ENCODE data around the gene EEF1AKMT2. TPM values are rescaled to one million over a fixed set of nuclear protein-coding genes. Genes with fewer than 3 reads are reported as not detected.

Gene EEF1AKMT2
- total RNA-seq, 1 donor from 2014 or later: 19.1 TPM

DNA sequence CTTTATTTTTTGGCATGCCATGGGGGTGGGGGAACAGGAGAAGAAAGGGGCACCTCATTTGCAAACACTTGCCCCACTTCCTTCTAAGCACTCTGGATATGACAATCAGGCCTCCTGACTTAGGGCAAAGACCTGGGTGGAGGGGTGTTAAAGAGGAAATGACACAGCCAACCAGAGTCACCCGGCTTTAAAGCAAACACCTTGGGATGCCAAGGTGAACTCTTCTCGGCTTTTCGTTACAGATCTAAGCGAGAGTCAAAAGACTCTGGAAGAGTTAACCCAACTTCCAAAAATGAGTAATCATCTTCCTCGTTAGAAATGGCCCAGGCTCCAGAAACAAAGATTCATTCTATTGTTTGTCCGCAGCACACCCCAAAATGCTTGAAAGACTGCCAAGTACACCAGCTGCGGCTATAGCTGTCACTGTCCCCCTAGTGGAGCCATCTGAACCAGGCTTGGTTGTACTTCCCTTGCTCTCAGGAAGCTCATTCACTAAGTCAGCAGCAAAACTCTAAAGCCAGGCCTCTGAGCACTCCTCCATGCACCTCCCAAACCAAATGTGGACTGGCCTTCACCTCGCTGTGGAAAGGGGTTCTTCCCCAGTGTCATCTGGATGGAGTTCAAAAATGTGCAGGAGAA is 72.4 kb downstream of the EEF1AKMT2 start:
- peaks cover 24% of the 10 kb centered on the region for H3K4me1 Mint-ChIP-seq (ENCODE audit: low read depth, unreplicated experiment)
- H3K9me3 Mint-ChIP-seq (ENCODE audit: unreplicated experiment): no peaks in the 10 kb centered on the region
- Histone ChIP-seq H3K9ac (ENCODE audit: low read length) (no peak overlapping the region), H3K4me3 (ENCODE audit: insufficient read depth, low read depth, low read length) (no peak overlapping the region), H3K36me3 (ENCODE audit: insufficient read depth, low read length) (no peaks in the 10 kb centered on the region), H3K79me2 (ENCODE audit: insufficient read depth, low read length) (peaks cover 10% of the 10 kb centered on the region), H3K4me1 (ENCODE audit: insufficient read depth, low read length) (peaks cover 22% of the 10 kb centered on the region), H2AFZ (ENCODE audit: low read depth, low read length) (no peak overlapping the region), H3K4me2 (ENCODE audit: low read length) (peak overlapping the region; percentile 20), H3K9me3 (ENCODE audit: insufficient read depth, low read depth, low read length) (no peaks in the 10 kb centered on the region), H3K27me3 (ENCODE audit: insufficient read depth, low read length) (no peaks in the 10 kb centered on the region), H4K20me1 (ENCODE audit: insufficient read depth, low read length) (peaks cover 72% of the 10 kb centered on the region), H3K27ac (ENCODE audit: low read depth, low read length) (no peak overlapping the region)
- H3K27ac Mint-ChIP-seq (ENCODE audit: unreplicated experiment): no peak overlapping the region
- no peak for TF ChIP-seq EZH2 (IDR thresholded peaks at IDR 0.05; ENCODE audit: insufficient read depth, low read length)
- TF ChIP-seq, protein P1, sequence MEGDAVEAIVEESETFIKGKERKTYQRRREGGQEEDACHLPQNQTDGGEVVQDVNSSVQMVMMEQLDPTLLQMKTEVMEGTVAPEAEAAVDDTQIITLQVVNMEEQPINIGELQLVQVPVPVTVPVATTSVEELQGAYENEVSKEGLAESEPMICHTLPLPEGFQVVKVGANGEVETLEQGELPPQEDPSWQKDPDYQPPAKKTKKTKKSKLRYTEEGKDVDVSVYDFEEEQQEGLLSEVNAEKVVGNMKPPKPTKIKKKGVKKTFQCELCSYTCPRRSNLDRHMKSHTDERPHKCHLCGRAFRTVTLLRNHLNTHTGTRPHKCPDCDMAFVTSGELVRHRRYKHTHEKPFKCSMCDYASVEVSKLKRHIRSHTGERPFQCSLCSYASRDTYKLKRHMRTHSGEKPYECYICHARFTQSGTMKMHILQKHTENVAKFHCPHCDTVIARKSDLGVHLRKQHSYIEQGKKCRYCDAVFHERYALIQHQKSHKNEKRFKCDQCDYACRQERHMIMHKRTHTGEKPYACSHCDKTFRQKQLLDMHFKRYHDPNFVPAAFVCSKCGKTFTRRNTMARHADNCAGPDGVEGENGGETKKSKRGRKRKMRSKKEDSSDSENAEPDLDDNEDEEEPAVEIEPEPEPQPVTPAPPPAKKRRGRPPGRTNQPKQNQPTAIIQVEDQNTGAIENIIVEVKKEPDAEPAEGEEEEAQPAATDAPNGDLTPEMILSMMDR (IDR thresholded peaks at IDR 0.05; ENCODE audit: insufficient read depth, low read depth, low read length): peak; percentile 46
- FAIRE-seq (no peak), DNase-seq (ENCODE audit: low read depth) (peak; percentile 69)
- no peaks in the 10 kb centered on the region for H3K27me3 Mint-ChIP-seq (ENCODE audit: low read depth, unreplicated experiment)
- H3K36me3 Mint-ChIP-seq (ENCODE audit: low read depth, unreplicated experiment): peaks cover 22% of the 10 kb centered on the region
- H3K4me3 Mint-ChIP-seq (ENCODE audit: unreplicated experiment): no peak overlapping the region

DNA sequence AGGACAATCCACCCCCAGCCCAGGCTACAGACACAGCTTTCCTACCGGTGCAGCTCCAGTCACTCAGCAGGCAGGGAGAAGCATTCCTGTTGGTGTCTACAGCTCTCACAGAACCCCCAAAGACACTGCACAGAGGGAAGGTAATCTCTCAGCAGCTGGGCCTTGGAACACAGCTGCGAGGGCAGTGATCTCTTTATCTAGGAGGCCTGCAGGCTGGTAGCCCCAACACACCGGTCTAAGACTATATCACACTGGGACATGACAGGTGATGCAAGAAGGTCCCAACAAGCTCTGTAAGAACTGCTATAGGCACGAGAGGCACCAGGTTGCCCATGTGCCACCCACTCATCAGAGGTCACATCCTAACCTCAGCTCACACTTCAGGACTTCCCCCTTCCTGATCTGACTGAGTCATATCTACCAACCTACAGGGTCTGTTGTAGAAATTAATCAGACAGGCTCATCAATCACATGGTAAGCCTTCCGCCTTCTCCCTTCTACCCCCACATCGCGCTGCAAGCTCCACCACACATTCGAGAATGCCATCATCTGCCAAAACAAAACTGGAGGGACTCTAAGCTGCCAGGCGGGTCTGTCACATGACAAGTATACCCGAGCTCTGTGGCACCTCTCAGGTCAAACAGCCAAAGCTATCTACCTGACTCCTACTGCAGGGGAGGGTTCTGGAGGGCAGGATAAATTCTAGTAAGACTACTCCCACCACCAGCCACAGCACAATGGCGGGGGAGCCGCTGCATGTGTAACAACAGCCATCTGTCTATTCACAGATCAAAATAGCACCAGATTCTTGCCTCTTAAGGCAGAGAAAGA is 73.6 kb downstream of the EEF1AKMT2 start:
- no peak overlapping the region for H3K27ac Mint-ChIP-seq (ENCODE audit: unreplicated experiment)
- peaks cover 9% of the 10 kb centered on the region for H3K79me2 ChIP-seq (ENCODE audit: insufficient read depth, low read length)

More for the DNA sequence above, 73.6 kb downstream of the EEF1AKMT2 start:
- Histone ChIP-seq H4K20me1 (ENCODE audit: insufficient read depth, low read length) (peaks cover 68% of the 10 kb centered on the region), H3K4me2 (ENCODE audit: low read length) (peak overlapping the region; percentile 35), H3K27ac (ENCODE audit: low read depth, low read length) (no peak overlapping the region), H2AFZ (ENCODE audit: low read depth, low read length) (no peak overlapping the region), H3K4me3 (ENCODE audit: insufficient read depth, low read depth, low read length) (no peak overlapping the region), H3K36me3 (ENCODE audit: insufficient read depth, low read length) (no peaks in the 10 kb centered on the region), H3K9ac (ENCODE audit: low read length) (no peak overlapping the region), H3K9me3 (ENCODE audit: insufficient read depth, low read depth, low read length) (no peaks in the 10 kb centered on the region), H3K4me1 (ENCODE audit: insufficient read depth, low read length) (peaks cover 18% of the 10 kb centered on the region), H3K27me3 (ENCODE audit: insufficient read depth, low read length) (no peaks in the 10 kb centered on the region)
- FAIRE-seq (no peak), DNase-seq (ENCODE audit: low read depth) (no peak)
- Mint-ChIP-seq H3K9me3 (ENCODE audit: unreplicated experiment) (no peaks in the 10 kb centered on the region), H3K27me3 (ENCODE audit: low read depth, unreplicated experiment) (no peaks in the 10 kb centered on the region), H3K4me1 (ENCODE audit: low read depth, unreplicated experiment) (peaks cover 14% of the 10 kb centered on the region), H3K4me3 (ENCODE audit: unreplicated experiment) (peak overlapping the region; percentile 2), H3K36me3 (ENCODE audit: low read depth, unreplicated experiment) (peaks cover 22% of the 10 kb centered on the region)
- no peak for TF ChIP-seq EZH2 (IDR thresholded peaks at IDR 0.05; ENCODE audit: insufficient read depth, low read length)
- TF ChIP-seq, protein P1 (IDR thresholded peaks at IDR 0.05; ENCODE audit: insufficient read depth, low read depth, low read length): no peak
